NB4 (cell line): ENCODE data around the gene SYT8.

Experiments
- POLR2A ChIP-seq: IDR thresholded peaks from 2 replicates; pipeline ENCODE4 v1.6.1; 2011; ENCODE audit warnings: mild to moderate bottlenecking; ENCODE audit not compliant: insufficient read length; ENCODE audit errors: extremely low read depth
- TF ChIP-seq, protein P1 (sequence below): IDR thresholded peaks from one replicate; pipeline ENCODE4 v1.5.1; 2012; ENCODE audit warnings: low read depth, low read length

DNA sequence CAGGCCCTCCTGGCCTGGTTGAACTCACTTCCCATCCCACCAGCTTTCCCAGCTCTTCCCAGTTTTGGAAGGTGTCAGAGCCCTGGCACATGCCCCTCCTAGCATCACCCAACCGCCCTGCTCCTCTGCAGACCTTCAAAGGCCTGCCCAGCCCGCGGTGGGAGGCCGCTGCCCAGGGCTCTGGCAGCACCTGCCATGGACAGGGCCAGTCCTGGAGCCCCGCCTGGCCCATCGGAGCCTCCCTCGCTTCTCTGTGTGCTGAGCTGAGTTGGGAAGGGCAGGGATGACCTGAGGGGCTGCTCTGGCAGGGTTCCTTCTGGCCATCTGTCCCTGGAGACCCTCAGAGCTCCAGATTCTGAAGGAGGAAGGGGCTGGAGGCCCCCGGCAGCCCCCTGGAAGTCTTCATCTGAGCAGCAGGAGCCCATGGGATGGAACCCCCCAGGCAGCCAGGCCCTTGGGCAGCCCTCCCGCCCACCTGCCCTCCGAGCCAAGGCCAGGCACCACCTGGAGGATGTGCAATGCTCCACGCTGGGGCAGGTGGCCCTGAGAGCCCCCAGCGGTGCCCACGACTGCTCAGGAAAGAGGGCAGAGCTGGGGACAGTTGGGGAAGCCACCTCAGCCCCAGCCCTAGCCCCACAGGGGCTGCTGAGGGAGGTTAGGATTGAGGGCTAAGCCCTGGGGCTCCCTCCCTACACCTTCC lies 21.7 kb downstream of the SYT8 start:
- TF ChIP-seq, protein P1, sequence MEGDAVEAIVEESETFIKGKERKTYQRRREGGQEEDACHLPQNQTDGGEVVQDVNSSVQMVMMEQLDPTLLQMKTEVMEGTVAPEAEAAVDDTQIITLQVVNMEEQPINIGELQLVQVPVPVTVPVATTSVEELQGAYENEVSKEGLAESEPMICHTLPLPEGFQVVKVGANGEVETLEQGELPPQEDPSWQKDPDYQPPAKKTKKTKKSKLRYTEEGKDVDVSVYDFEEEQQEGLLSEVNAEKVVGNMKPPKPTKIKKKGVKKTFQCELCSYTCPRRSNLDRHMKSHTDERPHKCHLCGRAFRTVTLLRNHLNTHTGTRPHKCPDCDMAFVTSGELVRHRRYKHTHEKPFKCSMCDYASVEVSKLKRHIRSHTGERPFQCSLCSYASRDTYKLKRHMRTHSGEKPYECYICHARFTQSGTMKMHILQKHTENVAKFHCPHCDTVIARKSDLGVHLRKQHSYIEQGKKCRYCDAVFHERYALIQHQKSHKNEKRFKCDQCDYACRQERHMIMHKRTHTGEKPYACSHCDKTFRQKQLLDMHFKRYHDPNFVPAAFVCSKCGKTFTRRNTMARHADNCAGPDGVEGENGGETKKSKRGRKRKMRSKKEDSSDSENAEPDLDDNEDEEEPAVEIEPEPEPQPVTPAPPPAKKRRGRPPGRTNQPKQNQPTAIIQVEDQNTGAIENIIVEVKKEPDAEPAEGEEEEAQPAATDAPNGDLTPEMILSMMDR = no peak
- TF ChIP-seq POLR2A = no peak
